GM12891 (cell line): Measurements from ENCODE around the gene CRYZL1.

Source experiments
- DNase-seq: peaks from one replicate; pipeline ENCODE4 v3.0.0; 2011; ENCODE audit warnings: low spot score; ENCODE audit not compliant: insufficient read length
- FAIRE-seq: peaks from 2 replicates; lab custom pipeline; 2011; peaks lifted over from hg19 to GRCh38; lab: Jason Lieb, UNC
- PAX5 ChIP-seq: IDR thresholded peaks from 2 replicates; pipeline ENCODE4 v1.6.1; 2011; ENCODE audit warnings: low read length, moderate library complexity, mild to moderate bottlenecking; ENCODE audit not compliant: insufficient read depth, severe bottlenecking
- POLR2A ChIP-seq: IDR thresholded peaks from 2 replicates; pipeline ENCODE4 v1.6.1; 2011; ENCODE audit warnings: low read depth, low read length, control low read depth
- POLR2AphosphoS5 ChIP-seq: IDR thresholded peaks from 2 replicates; pipeline ENCODE4 v1.6.1; 2011; ENCODE audit warnings: low read depth, low read length, control low read depth
- POU2F2 ChIP-seq: IDR thresholded peaks from 2 replicates; pipeline ENCODE4 v1.6.1; 2011; ENCODE audit warnings: low read depth, mild to moderate bottlenecking, control low read depth, low read length, moderate library complexity
- SPI1 ChIP-seq: IDR thresholded peaks from 2 replicates; pipeline ENCODE4 v1.6.1; 2011; ENCODE audit warnings: low read depth, low read length, control low read depth
- TAF1 ChIP-seq: IDR thresholded peaks from 2 replicates; pipeline ENCODE4 v1.6.1; 2011; ENCODE audit warnings: low read depth, low read length, control low read depth

CRYZL1 gene

GRCh38 chr21:33544451-33545195 lies 96.9 kb downstream of the CRYZL1 start:
- FAIRE-seq (no peak), DNase-seq (no peak)
- TF ChIP-seq TAF1 (no peak), POLR2A (no peak), POU2F2 (no peak), SPI1 (no peak), PAX5 (no peak)

GRCh38 chr21:33543505-33544129 lies 97.9 kb downstream of the CRYZL1 start:
- peak; percentile 61 for FAIRE-seq
- TF ChIP-seq POU2F2: no peak
- DNase-seq: no peak

- FAIRE-seq (peak; percentile 96), DNase-seq (peak; percentile 79)
- peak; percentile 98 for TF ChIP-seq POLR2AphosphoS5
- TF ChIP-seq PAX5: no peak
- peak; percentile 67 for TF ChIP-seq TAF1
- TF ChIP-seq POU2F2: peak; percentile 56; the same call in 1 of the 2 replicates
- no peak; the same call in 1 of the 2 replicates for TF ChIP-seq SPI1
- TF ChIP-seq POLR2A: peak; percentile 96
Observed at GRCh38 chr21:33542640-33543504, 98.7 kb downstream of the CRYZL1 start, which contains the start of gene SON. Gene SON, plus strand, starts transcription at chr21:33543038. Its CDS starts 55 bp downstream, at chr21:33543093.

- DNase-seq (peak; percentile 56), FAIRE-seq (peak; percentile 84)
- TF ChIP-seq POLR2A (peak; percentile 61; the same call in 1 of the 2 replicates), TAF1 (peak; percentile 86), POU2F2 (no peak; the same call in 1 of the 2 replicates)
Observed at GRCh38 chr21:33541756-33542639, 99.5 kb downstream of the CRYZL1 start, which contains the start of gene GART. Gene GART, minus strand, starts transcription at chr21:33542117. Its CDS starts 2,802 bp downstream, at chr21:33539315.

GRCh38 chr21:33541105-33541711 lies 100.3 kb downstream of the CRYZL1 start:
- TF ChIP-seq POU2F2 (no peak), SPI1 (no peak), TAF1 (no peak), POLR2AphosphoS5 (no peak)
- no peak for FAIRE-seq
- DNase-seq: no peak

- FAIRE-seq (no peak), DNase-seq (no peak)
- TF ChIP-seq PAX5 (no peak), TAF1 (no peak), POU2F2 (no peak), SPI1 (no peak), POLR2AphosphoS5 (no peak), POLR2A (no peak)
Observed at GRCh38 chr21:33540711-33541104, 100.8 kb downstream of the CRYZL1 start.

GRCh38 chr21:33539616-33540015 lies 101.9 kb downstream of the CRYZL1 start:
- no peak for DNase-seq
- TF ChIP-seq POU2F2 (no peak), PAX5 (no peak), POLR2AphosphoS5 (no peak)
- FAIRE-seq: no peak
